ENCODE measurements around the gene GJC3.
"Not testable (repeated sequence)": the region's sequence is repeated elsewhere in the genome, so short reads cannot be mapped to it uniquely, and the experiment has no call there.

The GJC3 gene, protein sequence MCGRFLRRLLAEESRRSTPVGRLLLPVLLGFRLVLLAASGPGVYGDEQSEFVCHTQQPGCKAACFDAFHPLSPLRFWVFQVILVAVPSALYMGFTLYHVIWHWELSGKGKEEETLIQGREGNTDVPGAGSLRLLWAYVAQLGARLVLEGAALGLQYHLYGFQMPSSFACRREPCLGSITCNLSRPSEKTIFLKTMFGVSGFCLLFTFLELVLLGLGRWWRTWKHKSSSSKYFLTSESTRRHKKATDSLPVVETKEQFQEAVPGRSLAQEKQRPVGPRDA

DNA sequence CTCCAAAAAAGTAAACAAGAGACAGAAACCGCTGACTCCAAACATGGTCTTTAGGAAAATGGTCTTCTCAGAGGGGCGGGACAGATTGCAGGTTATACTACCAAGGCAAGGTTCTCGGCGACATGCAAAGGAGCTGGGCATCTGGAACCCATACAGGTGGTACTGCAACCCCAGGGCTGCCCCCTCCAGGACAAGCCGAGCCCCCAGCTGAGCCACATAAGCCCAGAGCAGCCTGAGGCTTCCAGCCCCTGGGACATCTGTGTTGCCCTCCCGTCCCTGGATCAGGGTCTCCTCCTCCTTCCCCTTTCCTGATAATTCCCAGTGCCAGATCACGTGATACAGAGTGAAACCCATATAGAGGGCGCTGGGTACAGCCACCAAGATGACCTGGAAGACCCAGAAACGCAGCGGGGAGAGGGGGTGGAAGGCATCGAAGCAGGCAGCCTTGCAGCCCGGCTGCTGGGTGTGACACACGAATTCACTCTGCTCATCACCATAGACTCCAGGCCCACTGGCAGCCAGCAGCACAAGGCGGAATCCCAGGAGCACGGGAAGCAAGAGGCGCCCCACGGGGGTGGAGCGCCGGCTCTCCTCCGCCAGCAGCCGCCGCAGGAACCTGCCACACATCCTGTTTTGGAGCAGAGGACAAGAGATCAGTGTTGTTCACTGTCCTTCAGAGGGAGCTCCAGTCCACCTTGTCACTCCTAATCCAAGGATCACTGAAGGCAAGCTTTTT is at the start of gene GJC3:
GJC3 (minus strand) TSS at position 627 of the 736 bp plus-strand sequence; CDS start at position 627, 0 bp downstream.
- DNase-seq: peak; percentile 45

DNA sequence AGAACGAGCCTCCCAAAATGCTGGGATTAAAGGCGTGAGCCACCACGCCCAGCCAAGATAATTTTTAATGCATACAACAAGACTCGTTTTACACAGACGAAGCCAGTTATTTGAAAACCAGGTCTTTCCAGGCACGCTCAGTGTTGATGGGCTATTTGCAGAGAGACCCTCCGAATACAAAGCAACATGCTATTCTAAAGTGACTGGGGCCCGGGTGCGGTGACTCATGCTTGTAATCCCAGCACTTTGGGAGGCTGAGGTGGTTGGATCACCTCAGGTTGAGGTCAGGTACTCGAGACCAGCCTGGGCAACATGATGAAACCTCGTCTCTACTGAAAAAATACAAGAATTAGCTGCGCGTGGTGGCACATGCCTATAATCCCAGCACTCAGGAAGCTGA is 47.2 kb upstream of the GJC3 start:
- DNase-seq: no peak

DNA sequence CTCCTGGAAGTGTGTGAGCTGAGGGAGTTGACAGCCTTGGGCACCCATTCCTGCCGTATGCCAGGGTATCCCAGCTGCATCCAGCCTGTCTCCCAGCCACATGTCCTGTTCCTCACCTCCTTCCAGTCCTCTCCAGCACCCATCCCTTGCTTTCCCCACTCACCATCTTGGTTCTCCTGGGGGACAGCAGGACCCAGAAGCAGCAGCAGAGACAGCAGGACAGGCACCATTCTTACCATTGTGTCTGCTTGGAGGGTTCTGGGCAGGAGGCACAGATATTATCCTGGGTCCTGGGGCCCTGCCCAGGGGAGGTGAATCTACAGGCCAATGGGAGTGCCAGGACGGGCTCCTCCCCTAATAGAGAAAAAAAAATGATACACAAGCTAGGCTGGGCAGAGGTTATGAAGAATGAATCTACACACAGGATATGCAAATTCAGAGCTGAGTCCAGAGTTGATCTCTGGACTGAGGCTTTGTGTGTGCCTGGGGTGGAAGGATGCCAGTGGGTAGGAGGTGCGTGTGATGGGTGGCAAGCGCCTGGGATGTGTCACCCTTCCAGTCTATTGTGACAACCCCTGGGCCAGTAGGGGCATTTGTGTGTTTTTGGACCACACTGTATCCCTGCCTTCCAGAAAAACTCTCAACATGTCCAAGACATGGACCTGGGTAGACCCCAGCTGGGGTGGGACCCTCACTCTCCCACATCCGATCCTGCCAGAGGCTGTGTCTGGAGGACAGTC is 46.5 kb upstream of the GJC3 start, which contains the start of gene AZGP1:
AZGP1 (minus strand) TSS at position 250 of the 740 bp plus-strand sequence; CDS start at position 239, 11 bp downstream.
- DNase-seq: no peak

DNA sequence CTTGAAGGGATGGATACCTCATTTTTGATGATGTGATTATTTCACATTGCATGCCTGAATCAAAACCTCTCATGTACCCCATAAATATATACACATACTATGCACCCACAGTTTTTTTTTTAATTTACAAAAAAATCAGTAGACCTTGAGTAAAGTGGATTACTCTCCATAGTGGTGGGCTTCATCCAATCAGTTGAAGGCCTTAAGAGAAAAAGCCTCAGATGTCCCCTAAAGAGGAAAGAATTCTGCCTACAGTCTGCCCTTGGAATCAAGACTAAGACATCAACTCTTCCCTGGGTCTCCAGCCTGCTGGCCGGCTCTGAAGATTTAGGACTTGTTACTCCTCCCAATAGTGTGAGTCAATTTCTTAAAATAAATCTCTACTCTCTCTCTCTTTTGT is 45.3 kb upstream of the GJC3 start:
- DNase-seq: no peak

DNA sequence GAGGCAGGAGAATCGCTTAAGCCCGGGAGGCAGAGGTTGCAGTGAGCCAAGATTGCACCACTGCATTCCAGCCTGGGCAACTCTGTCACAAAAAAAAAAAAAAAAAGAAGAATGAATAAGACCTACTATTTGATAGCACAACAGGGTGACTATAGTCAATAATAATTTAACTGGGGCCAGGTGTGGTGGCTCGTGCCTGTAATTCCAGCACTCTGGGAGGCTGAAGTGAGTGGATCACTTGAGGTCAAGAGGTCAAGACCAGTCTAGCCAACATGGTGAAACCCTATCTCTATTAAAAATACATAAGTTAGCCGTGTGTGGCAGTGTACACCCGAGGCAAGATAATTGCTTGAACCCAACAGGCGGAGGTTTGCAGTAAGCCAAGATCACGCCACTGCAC is 44.4 kb upstream of the GJC3 start:
- DNase-seq: not testable (repeated sequence)

DNA sequence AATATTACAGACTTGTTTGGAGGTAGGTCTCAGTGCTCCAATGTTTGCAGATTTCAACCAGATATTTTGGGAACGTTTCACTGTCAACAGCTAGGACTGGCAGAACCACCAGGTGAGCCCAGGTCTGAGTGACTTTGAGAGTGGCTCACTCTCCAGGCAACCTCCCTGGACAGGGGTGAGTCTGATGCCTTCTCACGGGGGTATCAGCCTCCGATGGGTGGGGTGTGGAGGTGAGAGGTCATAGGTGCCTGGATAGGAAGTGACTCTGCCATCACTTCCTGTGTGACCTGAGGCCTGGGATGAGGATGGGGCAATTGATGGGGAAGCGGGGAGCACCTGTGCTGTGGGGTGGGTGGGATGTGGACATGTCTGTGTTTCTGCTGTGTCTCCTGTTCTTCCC is 41.8 kb upstream of the GJC3 start:
- no peak for DNase-seq

DNA sequence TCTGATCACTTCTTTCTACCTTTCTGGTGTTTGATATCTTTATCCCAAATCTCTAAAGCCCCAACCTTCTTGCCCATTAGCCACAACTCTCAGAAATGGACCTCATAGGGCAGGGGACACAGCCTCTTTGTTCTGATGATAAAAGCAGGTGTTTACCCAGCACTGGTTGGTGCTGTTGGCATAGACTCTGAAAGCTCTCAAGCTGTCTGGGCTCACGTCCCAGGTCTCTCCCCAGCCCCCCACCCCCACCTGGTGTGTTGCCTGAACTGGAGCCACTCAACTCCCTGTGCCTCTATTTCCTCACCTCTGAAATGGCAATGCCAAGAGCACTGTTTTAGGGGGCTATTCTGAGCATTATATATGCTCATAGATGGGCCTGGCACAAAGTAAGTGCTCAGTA is 40.4 kb upstream of the GJC3 start:
- not testable (repeated sequence) for DNase-seq

DNA sequence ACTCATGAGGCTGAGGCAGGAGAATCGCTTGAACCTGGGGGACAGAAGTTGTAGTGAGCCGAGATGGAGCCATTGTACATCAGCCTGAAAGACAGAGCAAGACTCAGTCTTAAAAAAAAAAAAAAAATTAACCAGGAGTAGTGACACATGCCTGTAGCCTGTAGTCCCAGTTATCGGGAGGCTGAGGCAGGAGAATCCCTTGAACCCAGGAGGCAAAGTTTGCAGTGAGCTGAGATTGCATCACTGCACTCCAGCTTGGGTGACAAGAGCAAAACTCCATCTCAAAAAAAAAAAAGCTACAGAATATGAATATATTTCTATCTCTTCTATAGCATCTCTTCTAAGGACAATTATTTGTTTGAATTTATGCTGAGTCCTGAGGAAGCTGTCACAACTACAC is 39.9 kb upstream of the GJC3 start:
- DNase-seq: no peak

DNA sequence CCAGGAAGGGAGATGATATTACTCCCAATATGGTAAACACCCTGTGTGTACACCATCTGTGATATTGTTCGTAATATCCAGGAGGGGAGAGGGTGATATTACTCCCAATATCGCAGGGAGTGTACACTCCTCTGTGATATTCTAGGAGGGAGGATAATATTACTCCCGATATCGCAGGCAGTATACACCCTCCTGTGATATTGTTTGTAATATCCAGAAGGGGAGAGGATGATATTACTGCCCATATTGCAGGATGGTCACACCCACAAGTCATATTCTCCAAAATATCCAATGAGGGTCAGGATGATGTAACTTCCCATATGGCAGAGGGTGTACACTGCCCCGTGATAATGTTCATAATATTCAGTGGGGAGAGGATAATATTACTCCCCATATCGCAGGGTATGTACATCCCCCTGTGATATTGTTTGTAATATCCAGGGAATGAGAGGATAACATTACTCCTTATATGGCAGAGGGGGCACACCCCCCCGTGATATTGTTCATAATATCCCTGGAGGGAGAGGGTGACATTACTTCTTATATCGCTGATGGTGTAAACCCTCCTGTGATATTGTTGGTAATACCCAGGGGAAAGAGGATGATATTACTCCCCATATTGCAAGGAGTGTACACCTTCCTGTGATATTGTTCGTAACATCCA is 29.3 kb upstream of the GJC3 start:
- no peak for DNase-seq

DNA sequence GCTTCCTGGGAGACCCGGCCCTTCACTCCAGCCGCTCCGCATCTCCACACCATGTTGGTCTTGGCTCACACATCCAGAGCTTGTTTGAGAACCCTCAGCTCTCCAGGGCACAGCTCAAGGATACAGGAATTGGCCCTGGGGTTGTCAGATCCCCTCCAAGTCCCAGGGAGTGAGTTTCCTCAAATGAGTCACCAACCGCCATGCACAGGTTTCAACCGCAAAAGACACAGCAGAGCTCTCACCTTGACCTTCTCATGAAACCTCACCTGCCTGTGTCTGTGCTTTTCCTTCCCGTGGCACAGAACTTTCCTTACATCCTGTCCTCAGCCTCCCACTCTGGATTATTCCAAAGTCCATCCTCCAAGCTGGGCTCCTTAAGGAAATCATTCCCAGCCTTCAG is 25.8 kb upstream of the GJC3 start:
- DNase-seq: no peak

DNA sequence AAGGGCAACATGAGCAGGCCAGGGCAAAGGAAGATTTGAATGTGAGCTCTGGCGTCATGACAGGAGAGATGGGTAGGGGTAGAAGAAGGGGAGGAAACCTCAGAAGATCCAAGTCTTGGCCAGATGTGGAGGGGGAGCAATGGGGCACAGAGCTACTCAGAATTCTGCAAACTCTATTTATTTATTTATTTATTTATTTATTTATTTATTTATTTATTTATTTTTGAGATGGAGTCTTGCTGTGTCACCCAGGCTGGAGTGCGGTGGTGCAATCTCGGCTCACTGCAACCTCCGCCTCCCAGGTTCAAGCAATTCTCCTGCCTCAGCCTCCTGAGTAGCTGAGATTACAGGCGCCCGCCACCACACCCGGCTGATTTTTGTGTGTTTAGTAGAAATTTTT is 25.2 kb upstream of the GJC3 start:
- DNase-seq: not testable (repeated sequence)

DNA sequence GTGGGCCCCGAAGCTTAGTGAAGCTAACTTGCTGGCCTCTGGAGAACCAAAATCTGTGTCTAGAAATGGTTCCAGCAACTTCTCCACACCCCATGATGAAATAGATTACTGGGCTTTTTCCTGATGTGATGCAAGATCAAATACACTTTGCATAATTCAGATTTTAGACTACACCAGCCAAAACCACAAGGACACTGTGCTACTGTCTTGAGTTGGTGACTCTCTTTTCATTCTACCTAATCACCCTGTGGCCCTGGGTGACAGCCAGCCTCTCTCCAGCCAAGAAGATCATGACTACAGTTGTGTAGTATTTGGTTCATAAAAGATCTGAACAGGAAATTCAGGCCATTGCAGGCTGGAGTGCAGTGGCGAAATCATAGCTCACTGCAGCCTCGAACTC is 24.2 kb upstream of the GJC3 start:
- DNase-seq: no peak

DNA sequence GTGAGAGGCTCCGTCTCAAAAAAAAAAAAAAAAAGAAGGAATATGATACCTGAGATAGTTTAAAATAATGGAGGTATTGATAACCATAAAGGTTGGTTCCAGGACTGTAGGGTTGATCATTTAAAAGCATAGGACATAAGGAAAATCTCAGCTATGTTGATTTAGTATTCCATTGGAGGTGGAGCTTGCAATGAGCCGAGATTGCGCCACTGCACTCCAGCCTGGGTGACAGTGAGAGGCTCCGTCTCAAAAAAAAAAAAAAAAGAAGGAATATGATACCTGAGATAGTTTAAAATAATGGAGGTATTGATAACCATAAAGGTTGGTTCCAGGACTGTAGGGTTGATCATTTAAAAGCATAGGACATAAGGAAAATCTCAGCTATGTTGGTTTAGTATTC is 23.2 kb upstream of the GJC3 start:
- DNase-seq: not testable (repeated sequence)

DNA sequence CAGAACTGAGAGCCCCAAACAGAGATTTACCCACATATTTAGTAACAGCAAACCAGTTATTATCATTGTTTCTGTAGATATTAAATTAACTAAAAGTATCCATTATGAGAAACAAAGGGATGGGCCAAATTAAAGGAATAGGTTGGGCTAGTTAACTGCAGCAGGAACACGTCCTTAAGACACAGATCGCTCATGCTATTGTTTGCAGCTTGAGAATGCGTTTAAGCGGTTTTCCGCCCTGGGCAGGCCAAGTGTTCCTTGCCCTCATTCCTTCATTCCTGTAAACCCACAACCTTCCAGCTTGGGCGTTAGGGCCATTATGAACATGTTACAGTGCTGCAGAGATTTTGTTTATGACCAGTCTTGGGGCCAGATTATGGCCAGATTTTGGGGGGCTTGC is 21.4 kb upstream of the GJC3 start:
- not testable (repeated sequence) for DNase-seq

DNA sequence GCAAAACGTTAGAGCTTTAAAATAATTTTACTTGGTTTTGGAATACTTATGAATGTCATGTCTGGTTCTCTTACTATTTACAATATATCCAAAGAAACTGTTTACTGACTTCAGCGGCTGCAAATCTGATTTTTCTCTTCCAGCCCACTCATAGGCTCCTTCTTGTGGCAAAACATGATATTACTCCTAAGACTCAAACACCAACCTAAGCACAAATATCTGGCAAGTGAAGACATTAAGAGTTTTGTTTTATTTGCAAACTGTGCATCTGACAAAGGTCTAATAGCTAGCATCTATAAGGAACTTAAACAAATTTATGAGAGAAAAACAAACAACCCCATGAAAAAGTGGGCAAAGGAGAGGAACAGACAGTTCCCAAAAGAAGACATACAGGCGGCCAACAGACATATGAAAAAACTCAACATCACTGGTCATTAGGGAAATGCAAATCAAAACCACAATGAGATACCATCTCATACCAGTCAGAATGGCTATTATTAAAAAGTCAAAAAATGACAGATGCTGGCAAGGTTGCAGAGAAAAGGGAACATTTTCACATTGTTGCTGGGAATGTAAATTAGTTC is 20.3 kb upstream of the GJC3 start:
- no peak for DNase-seq

DNA sequence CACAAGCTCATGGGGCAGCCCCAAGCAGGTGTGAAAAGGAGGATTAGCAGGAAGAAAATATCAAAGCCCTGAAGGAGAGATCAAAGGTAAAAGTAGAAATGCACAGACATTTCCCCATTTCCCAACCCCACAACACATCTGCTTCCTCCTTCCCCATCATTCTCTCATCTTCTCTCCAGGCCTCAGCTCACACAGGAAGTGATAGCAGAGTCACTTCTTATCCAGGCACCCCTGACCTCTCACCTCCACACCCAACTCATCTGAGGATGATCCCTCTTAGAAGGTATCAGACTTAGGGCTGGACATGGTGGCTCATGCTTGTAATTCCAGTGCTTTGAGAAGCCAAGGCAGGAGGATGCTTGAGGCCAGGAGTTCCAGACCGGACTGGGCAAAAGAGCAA is 18.2 kb upstream of the GJC3 start:
- DNase-seq: no peak

DNA sequence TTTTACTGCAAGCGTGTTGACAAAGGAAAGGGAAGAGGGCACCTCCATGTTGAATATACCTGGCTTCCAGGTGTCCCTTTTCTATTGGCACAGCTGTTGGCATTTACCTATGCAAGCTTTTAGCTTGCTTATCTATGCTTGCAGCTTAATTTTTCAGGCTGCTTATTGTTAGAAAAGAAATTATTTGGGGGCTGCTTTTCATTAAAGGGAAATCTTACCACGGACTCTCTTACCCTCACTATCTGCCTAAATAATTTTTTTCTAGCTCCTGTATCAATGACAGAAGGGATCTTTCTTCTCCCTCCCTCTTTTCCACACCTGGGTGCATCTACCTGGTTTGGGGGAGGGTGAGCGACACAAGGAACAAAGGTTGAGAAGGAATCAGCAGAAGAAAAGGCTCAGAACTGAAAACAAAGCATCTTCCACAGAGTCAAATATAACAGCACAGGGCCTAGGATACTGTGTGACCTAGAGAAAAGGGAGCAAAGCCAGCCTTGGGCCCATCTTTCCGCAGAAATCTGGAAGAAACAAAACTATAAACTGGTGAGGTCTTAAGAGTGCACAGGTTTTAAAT is 15.2 kb upstream of the GJC3 start:
- DNase-seq: no peak

DNA sequence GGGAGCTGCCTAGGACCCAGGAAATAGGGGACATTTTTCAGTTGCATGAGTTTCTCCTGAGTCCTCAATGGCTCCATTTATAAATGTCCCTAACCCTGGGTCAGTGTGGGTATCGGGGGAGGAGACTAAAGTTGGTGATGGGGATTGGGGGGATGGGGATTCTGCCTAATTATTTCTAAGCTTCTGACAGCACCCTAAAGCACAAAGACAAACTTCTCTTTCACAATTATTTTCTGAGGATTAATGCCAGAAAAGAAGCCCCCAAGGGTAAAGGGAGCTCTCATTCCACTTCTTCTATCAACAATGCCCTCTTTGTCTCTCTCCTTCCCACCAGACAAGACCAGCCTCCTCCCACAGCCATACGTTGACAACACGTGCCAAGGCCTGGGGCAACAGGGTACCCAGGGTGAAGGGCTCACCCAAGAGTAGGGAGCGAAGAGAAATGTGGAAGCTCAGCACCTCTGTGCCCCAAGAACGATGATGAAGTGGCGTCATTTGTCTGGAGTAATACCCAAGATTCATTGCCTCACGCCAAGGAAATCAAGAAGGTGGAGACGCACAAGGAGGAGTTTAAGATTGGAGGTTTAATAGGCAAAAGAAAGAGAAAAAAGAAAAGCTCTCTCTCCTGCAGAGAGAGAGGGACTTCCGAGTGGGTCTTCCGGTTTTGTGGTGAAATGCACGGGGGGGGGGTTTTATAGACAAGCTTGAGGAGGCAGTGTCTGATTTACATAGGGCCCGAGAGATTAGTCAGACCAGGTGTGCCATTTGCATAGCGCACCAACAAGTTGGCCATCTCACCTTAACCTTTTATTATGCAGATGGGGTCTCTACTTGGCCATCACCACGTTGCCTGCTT is 14.4 kb upstream of the GJC3 start:
- DNase-seq: no peak

DNA sequence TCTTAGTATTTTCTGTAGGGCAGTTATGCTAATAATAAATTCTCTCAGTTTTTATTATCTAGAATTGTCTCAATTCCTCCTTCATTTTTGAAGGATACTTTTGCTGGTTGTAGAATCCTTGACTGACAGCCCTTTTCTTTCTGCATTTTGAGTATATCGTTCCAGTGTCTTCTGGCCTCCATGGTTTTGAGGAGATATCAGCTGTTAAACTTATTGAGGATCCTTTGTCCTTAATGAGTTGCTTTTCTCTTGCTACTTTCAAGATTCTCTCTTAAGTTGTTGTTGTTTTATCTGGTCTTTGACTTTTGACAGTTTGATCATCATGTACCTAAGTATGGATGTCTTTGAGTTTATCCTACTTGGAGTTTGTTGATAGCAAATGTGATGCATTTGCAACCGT is 8.9 kb upstream of the GJC3 start:
- DNase-seq: no peak

DNA sequence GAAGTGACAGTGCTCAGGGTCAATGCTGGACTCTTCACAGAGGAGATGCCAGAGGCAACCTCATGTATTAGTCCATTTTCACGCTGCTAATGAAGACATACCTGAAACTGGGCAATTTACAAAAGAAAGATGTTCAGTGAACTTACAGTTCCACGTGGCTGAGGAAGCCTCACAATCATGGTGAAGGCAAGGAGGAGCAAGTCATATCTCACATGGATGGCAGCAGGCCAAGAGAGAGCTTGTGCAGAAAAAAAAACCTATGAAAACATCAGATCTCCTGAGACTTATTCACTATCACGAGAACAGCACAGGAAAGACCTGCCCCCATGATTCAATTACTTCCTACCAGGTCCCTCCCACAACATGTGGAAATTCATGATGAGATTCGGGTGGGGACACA is 5.6 kb upstream of the GJC3 start:
- not testable (repeated sequence) for DNase-seq

DNA sequence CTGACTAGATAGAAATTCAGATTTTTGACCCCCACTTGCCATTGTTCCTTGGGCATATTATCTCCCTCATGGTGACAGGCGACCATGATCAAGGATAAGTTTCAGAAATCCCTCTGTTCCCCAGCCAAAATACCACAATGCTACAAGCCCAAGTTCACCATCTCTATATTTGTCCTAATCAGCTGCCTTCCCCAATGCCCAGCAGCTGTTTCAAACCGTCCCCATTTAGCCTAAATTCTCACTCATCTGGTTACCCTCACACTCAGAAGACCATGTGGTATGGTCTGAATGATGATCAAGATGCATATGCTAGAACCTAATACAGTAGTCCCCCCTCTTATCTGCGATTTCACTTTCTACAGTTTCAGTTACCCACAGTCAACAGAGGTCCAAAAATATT is 956 bp upstream of the GJC3 start:
- DNase-seq: no peak

DNA sequence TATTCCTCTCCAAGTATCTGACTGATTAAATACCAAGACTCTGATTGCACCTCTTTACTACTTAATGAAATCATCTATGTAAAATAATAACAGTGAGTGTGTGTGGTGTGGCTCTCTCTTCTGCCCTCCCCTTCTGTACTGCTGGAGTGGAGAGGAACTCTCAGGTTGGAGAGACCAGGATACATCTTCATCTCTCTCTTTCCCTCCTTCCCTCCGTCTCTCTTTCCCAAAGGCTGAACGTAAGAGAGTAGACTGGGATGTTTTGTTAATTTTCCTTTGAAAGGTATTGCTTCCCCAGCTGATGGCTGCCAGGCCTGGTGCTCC is 272 bp upstream of the GJC3 start:
- no peak for DNase-seq

All from DMS79 (cell line).